ENCODE measurements around the gene COL23A1.

GRCh38 chr5:178207183-178207916 is 382.8 kb downstream of the COL23A1 start:
- TF ChIP-seq EZH2 (IDR thresholded peaks at IDR 0.05) (no peak), POLR2AphosphoS5 (IDR thresholded peaks at IDR 0.05; ENCODE audit: borderline replicate concordance, low read depth, low read length) (0 out of 2 replicates have a peak, but pooled peaks have one; percentile 8), FOXP2 (optimal IDR thresholded peaks at IDR 0.05; ENCODE audit: control extremely low read depth, extremely low read length, insufficient read depth) (no peak)

All from SK-N-MC (cell line).